ENCODE results near the gene KRTAP10-3. TPM values are rescaled to one million over a fixed set of nuclear protein-coding genes. Genes with fewer than 3 reads are reported as not detected.

Gene KRTAP10-3
- total RNA-seq = not detected
- long read RNA-seq = 0 reads

GRCh38 chr21:44558695-44559094 lies at the start of gene KRTAP10-3:
Gene KRTAP10-3 (minus strand): TSS chr21:44558795. CDS start chr21:44558715, 80 bp downstream.
- DNase-seq = no peak
- 53% methylated on average over 5 of the region's 5 CpGs for WGBS (ENCODE audit: insufficient coverage, low coverage, low lambda C conversion rate, missing lambda C conversion rate)

GRCh38 chr21:44606495-44606894 lies 47.9 kb upstream of the KRTAP10-3 start:
- Histone ChIP-seq H3K4me1 (no peaks in the 10 kb centered on the region), H3K27ac (no peak overlapping the region), H3K27me3 (no peaks in the 10 kb centered on the region), H3K9me3 (no peaks in the 10 kb centered on the region), H3K36me3 (no peaks in the 10 kb centered on the region), H3K4me3 (no peak overlapping the region)
- intact Hi-C loops (cut with DNase I) = no loop called here
- ATAC-seq = no peak
- TF ChIP-seq CTCF (IDR thresholded peaks at IDR 0.05) = no peak
- TF ChIP-seq POLR2A (IDR thresholded peaks at IDR 0.05) = no peak
- 47% methylated on average over 3 of the region's 4 CpGs for WGBS (ENCODE audit: insufficient coverage, low coverage, low lambda C conversion rate, missing lambda C conversion rate)
- DNase-seq = no peak

More at GRCh38 chr21:44558695-44559094, at the start of gene KRTAP10-3:
- no peak for TF ChIP-seq POLR2A (IDR thresholded peaks at IDR 0.05)
- H3K27me3 ChIP-seq = no peaks in the 10 kb centered on the region
- H3K4me1 ChIP-seq = no peaks in the 10 kb centered on the region
- no peaks in the 10 kb centered on the region for H3K9me3 ChIP-seq
- no peak for ATAC-seq
- intact Hi-C loops (cut with DNase I) = no loop called here
- H3K4me3 ChIP-seq = no peak within 1 kb of the TSS
- H3K27ac ChIP-seq = no peak within 1 kb of the TSS
- H3K36me3 ChIP-seq = no peaks in the 10 kb centered on the region

- ATAC-seq (no peak), DNase-seq (no peak)
- Histone ChIP-seq H3K27ac (no peak overlapping the region), H3K9me3 (no peaks in the 10 kb centered on the region), H3K27me3 (no peaks in the 10 kb centered on the region), H3K36me3 (no peaks in the 10 kb centered on the region), H3K4me3 (no peak overlapping the region), H3K4me1 (no peaks in the 10 kb centered on the region)
- TF ChIP-seq CTCF (IDR thresholded peaks at IDR 0.05) (no peak), POLR2A (IDR thresholded peaks at IDR 0.05) (no peak)
- intact Hi-C loops (cut with DNase I) = no loop called here
- 33% methylated on average over 1 of the region's 8 CpGs for WGBS (ENCODE audit: insufficient coverage, low coverage, low lambda C conversion rate, missing lambda C conversion rate)
These were observed 45.3 kb upstream of the KRTAP10-3 start for GRCh38 chr21:44603911-44604310.

GRCh38 chr21:44603109-44603875 lies 44.7 kb upstream of the KRTAP10-3 start:
- WGBS (ENCODE audit: insufficient coverage, low coverage, low lambda C conversion rate, missing lambda C conversion rate) = 35% methylated on average over 4 of the region's 17 CpGs
- ATAC-seq (peak in 1 of 4 donors; percentile 31), DNase-seq (no peak)

More at GRCh38 chr21:44603109-44603875, 44.7 kb upstream of the KRTAP10-3 start:
- H3K9me3 ChIP-seq = no peaks in the 10 kb centered on the region
- intact Hi-C loops (cut with DNase I) = no loop called here
- no peak overlapping the region for H3K27ac ChIP-seq
- H3K4me3 ChIP-seq = no peak overlapping the region
- H3K36me3 ChIP-seq = no peaks in the 10 kb centered on the region
- H3K4me1 ChIP-seq = no peaks in the 10 kb centered on the region
- H3K27me3 ChIP-seq = no peaks in the 10 kb centered on the region
- TF ChIP-seq POLR2A (IDR thresholded peaks at IDR 0.05) (no peak), CTCF (IDR thresholded peaks at IDR 0.05) (no peak)

Data from right lobe of liver (tissue), 6 donors.